ENCODE data around the gene A2M. TPM values are rescaled to one million over a fixed set of nuclear protein-coding genes. Genes with fewer than 3 reads are reported as not detected.

The A2M gene
- total and polyA plus RNA-seq, 2 of the 4 experiments (the other 2 are of a cell fraction): 1.1 to 3.2 TPM

GRCh38 chr12:9090220-9090619, 25.5 kb downstream of the A2M start:
- H3K18ac ChIP-seq (ENCODE audit: low read depth, low read length): no peak overlapping the region
- no peak overlapping the region for H2BK15ac ChIP-seq (ENCODE audit: low read depth, low read length)
- H2BK20ac ChIP-seq (ENCODE audit: low read depth, low read length): no peak overlapping the region
- H3K9me1 ChIP-seq (ENCODE audit: insufficient read depth, low read length): no peaks in the 10 kb centered on the region
- no peak overlapping the region for H3K56ac ChIP-seq (ENCODE audit: extremely low read depth, insufficient read depth, low read length)
- H3K79me1 ChIP-seq (ENCODE audit: low read depth in 1 of 2, low read length in 2 of 2): no peaks in the 10 kb centered on the region
- H4K8ac ChIP-seq (ENCODE audit: low read depth in 2 of 2, low read length in 2 of 2): no peak overlapping the region
- H3K4ac ChIP-seq (ENCODE audit: low read depth, low read length): no peak overlapping the region
- H2AK5ac ChIP-seq (ENCODE audit: low read depth, low read length): no peak overlapping the region
- no peaks in the 10 kb centered on the region for H3K9me3 ChIP-seq (ENCODE audit: control insufficient read depth, insufficient read depth, low read length)
- ChIA-PET POLR2A (ENCODE audit: unreplicated experiment) (no interaction called here), CTCF (no interaction called here)
- no peak overlapping the region for H3K27ac ChIP-seq (ENCODE audit: insufficient read depth, low read length)
- ATAC-seq (ENCODE audit: low read depth): no peak
- H4K20me1 ChIP-seq (ENCODE audit: insufficient read depth, low read length): no peaks in the 10 kb centered on the region
- no peak overlapping the region for H4K5ac ChIP-seq (ENCODE audit: low read depth, low read length)
- no peaks in the 10 kb centered on the region for H3K27me3 ChIP-seq (ENCODE audit: control insufficient read depth, insufficient read depth, low read length)
- no peaks in the 10 kb centered on the region for H3K4me1 ChIP-seq (ENCODE audit: control insufficient read depth, insufficient read depth, low read length)
- H3K14ac ChIP-seq (replicated peaks; ENCODE audit: low read depth, low read length): no peak overlapping the region
- no peak overlapping the region for H2BK5ac ChIP-seq (ENCODE audit: low read depth, low read length, poor library complexity, severe bottlenecking)
- H3K4me3 ChIP-seq (ENCODE audit: insufficient read depth, low read depth, low read length): no peak overlapping the region
- dilution Hi-C loops (cut with HindIII; ENCODE audit: low sequenced_read_pairs, unreplicated experiment): no loop called here
- no CpG with 5 or more reads among the region's 5 CpGs for WGBS, 2 experiments (ENCODE audit: extremely low coverage in 2 of 2, insufficient read length in 1 of 2)
- no peak overlapping the region for H3K9ac ChIP-seq (ENCODE audit: low read depth, low read length)
- H2AFZ ChIP-seq (replicated peaks; ENCODE audit: low read length, poor library complexity): no peak overlapping the region
- H3K4me2 ChIP-seq (ENCODE audit: low read depth, low read length): no peak overlapping the region
- no peak overlapping the region for H2AK9ac ChIP-seq (replicated peaks; ENCODE audit: low read depth, low read length, poor library complexity)
- DNase-seq: no peak
- intact Hi-C loops (cut with micrococcal nuclease): no loop called here
- H3K36me3 ChIP-seq (ENCODE audit: control insufficient read depth, insufficient read depth, low read length): 0 out of 2 replicates have a peak, but pooled peaks cover 1% of the 10 kb centered on the region
- in situ Hi-C loops (cut with MboI; ENCODE audit: low sequenced_read_pairs): no loop called here
- no peak overlapping the region for H2BK120ac ChIP-seq (ENCODE audit: low read depth, low read length)
- no TSS peak for BruUV-seq (replicated peaks)
- no peak overlapping the region for H4K91ac ChIP-seq (ENCODE audit: insufficient read depth, low read depth, low read length)
- no peak overlapping the region for H3K23ac ChIP-seq (ENCODE audit: low read depth, low read length)
- TF ChIP-seq CEBPB (IDR thresholded peaks at IDR 0.05; ENCODE audit: low read depth, low read length) (no peak), NFE2L2 (IDR thresholded peaks at IDR 0.05; ENCODE audit: low read depth, low read length) (no peak), MAFK (IDR thresholded peaks at IDR 0.05; ENCODE audit: low read depth, low read length) (no peak), POLR2A (IDR thresholded peaks at IDR 0.05; ENCODE audit: low read depth, low read length) (no peak), BHLHE40 (IDR thresholded peaks at IDR 0.05; ENCODE audit: low read depth, low read length) (no peak), FOS (IDR thresholded peaks at IDR 0.05; ENCODE audit: low read depth, low read length) (no peak), CHD1 (IDR thresholded peaks at IDR 0.05; ENCODE audit: low read depth, low read length) (no peak), RFX5 (IDR thresholded peaks at IDR 0.05; ENCODE audit: low read depth, low read length) (no peak)
- TF ChIP-seq, protein P1, sequence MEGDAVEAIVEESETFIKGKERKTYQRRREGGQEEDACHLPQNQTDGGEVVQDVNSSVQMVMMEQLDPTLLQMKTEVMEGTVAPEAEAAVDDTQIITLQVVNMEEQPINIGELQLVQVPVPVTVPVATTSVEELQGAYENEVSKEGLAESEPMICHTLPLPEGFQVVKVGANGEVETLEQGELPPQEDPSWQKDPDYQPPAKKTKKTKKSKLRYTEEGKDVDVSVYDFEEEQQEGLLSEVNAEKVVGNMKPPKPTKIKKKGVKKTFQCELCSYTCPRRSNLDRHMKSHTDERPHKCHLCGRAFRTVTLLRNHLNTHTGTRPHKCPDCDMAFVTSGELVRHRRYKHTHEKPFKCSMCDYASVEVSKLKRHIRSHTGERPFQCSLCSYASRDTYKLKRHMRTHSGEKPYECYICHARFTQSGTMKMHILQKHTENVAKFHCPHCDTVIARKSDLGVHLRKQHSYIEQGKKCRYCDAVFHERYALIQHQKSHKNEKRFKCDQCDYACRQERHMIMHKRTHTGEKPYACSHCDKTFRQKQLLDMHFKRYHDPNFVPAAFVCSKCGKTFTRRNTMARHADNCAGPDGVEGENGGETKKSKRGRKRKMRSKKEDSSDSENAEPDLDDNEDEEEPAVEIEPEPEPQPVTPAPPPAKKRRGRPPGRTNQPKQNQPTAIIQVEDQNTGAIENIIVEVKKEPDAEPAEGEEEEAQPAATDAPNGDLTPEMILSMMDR (conservative IDR thresholded peaks at IDR 0.05; ENCODE audit: low read depth, low read length): no peak
- TF ChIP-seq, protein P2, sequence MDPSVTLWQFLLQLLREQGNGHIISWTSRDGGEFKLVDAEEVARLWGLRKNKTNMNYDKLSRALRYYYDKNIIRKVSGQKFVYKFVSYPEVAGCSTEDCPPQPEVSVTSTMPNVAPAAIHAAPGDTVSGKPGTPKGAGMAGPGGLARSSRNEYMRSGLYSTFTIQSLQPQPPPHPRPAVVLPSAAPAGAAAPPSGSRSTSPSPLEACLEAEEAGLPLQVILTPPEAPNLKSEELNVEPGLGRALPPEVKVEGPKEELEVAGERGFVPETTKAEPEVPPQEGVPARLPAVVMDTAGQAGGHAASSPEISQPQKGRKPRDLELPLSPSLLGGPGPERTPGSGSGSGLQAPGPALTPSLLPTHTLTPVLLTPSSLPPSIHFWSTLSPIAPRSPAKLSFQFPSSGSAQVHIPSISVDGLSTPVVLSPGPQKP (IDR thresholded peaks at IDR 0.05; ENCODE audit: borderline replicate concordance, low read depth, low read length): no peak
- TF ChIP-seq, protein P3, sequence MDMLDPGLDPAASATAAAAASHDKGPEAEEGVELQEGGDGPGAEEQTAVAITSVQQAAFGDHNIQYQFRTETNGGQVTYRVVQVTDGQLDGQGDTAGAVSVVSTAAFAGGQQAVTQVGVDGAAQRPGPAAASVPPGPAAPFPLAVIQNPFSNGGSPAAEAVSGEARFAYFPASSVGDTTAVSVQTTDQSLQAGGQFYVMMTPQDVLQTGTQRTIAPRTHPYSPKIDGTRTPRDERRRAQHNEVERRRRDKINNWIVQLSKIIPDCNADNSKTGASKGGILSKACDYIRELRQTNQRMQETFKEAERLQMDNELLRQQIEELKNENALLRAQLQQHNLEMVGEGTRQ (IDR thresholded peaks at IDR 0.05; ENCODE audit: low read depth, low read length): no peak
